Measurements from ENCODE around the gene CNGB1.

GRCh38 chr16:57882792-57883191, 88.1 kb downstream of the CNGB1 start:
- TF ChIP-seq CTCF (IDR thresholded peaks at IDR 0.05; ENCODE audit: insufficient read depth, low read length, poor library complexity, severe bottlenecking): no peak
- TF ChIP-seq EZH2phosphoT487 (conservative IDR thresholded peaks at IDR 0.05; ENCODE audit: low read length): no peak

Measured in SU-DHL-6 (cell line).